Non-pigmented ciliary epithelial cell (primary cell): ENCODE measurements around the gene PLCB4.

Source experiments
- DNase-seq: peaks from one replicate; pipeline ENCODE4 v3.0.0-alpha.2; 2010; ENCODE audit warnings: low read depth

PLCB4 gene

GRCh38 chr20:9103955-9104354, 35.1 kb downstream of the PLCB4 start:
- no peak for DNase-seq

- no peak for DNase-seq
These were observed 39.4 kb downstream of the PLCB4 start for GRCh38 chr20:9108260-9108659.

- DNase-seq, result no peak
These were observed 40.7 kb downstream of the PLCB4 start for GRCh38 chr20:9109566-9109965.

- no peak for DNase-seq
These were observed 41.5 kb downstream of the PLCB4 start for GRCh38 chr20:9110365-9110764.

GRCh38 chr20:9110916-9111432, 42.1 kb downstream of the PLCB4 start:
- no peak for DNase-seq

- DNase-seq, result peak; percentile 40
These were observed 43.9 kb downstream of the PLCB4 start for GRCh38 chr20:9112541-9113515.

GRCh38 chr20:9114709-9115108, 45.8 kb downstream of the PLCB4 start:
- no peak for DNase-seq

- no peak for DNase-seq
These were observed 48.7 kb downstream of the PLCB4 start for GRCh38 chr20:9117548-9117947.

- DNase-seq, result no peak
These were observed 50.9 kb downstream of the PLCB4 start for GRCh38 chr20:9119776-9120175.

GRCh38 chr20:9121211-9121610, 52.3 kb downstream of the PLCB4 start:
- no peak for DNase-seq

GRCh38 chr20:9122571-9122970, 53.7 kb downstream of the PLCB4 start:
- DNase-seq, result no peak

GRCh38 chr20:9126527-9126926, 57.6 kb downstream of the PLCB4 start:
- no peak for DNase-seq

- DNase-seq, result no peak
These were observed 59.7 kb downstream of the PLCB4 start for GRCh38 chr20:9128568-9128967.

GRCh38 chr20:9129756-9130155, 60.9 kb downstream of the PLCB4 start:
- DNase-seq, result no peak

- DNase-seq, result no peak
These were observed 61.6 kb downstream of the PLCB4 start for GRCh38 chr20:9130521-9130920.

GRCh38 chr20:9131841-9132240, 63.0 kb downstream of the PLCB4 start:
- DNase-seq, result no peak

- DNase-seq, result no peak
These were observed 65.5 kb downstream of the PLCB4 start for GRCh38 chr20:9134346-9134745.

GRCh38 chr20:9136114-9136513, 67.2 kb downstream of the PLCB4 start:
- no peak for DNase-seq

GRCh38 chr20:9137001-9137400, 68.1 kb downstream of the PLCB4 start:
- DNase-seq, result no peak

GRCh38 chr20:9139106-9139833, 70.4 kb downstream of the PLCB4 start:
- DNase-seq, result no peak

GRCh38 chr20:9140162-9140760, 71.4 kb downstream of the PLCB4 start:
- DNase-seq, result no peak

- DNase-seq, result no peak
These were observed 72.2 kb downstream of the PLCB4 start for GRCh38 chr20:9141070-9141469.

GRCh38 chr20:9141921-9142320, 73.0 kb downstream of the PLCB4 start:
- DNase-seq, result no peak
